ENCODE measurements around the gene NR4A3. TPM values are rescaled to one million over a fixed set of nuclear protein-coding genes. Genes with fewer than 3 reads are reported as not detected.

The NR4A3 gene
- total RNA-seq, 4 donors from 2014 or later: 0.54 to 2.5 (median 1.0) TPM; not detected in 1

GRCh38 chr9:99826579-99826978 is 4.9 kb downstream of the NR4A3 start:
- Histone ChIP-seq H3K27me3 (peaks cover 0 to 5% of the 10 kb centered on the region in 2 donors), H3K36me3 (no peaks in the 10 kb centered on the region), H3K4me3 (no peak overlapping the region), H3K9me3 (no peaks in the 10 kb centered on the region), H3K27ac (no peak overlapping the region), H3K4me1 (peaks cover 0 to 32% (median 21%) of the 10 kb centered on the region in 4 donors)
- TF ChIP-seq CTCF (IDR thresholded peaks at IDR 0.05) (no peak), POLR2A (IDR thresholded peaks at IDR 0.05) (no peak)
- DNase-seq: no peak

- TF ChIP-seq POLR2A (IDR thresholded peaks at IDR 0.05) (no peak), CTCF (IDR thresholded peaks at IDR 0.05) (no peak)
- H3K27me3 ChIP-seq: peaks cover 0 to 5% of the 10 kb centered on the region in 2 donors
Observed at GRCh38 chr9:99827244-99827643, 5.6 kb downstream of the NR4A3 start.

GRCh38 chr9:99828054-99828416 is 6.3 kb downstream of the NR4A3 start:
- no peaks in the 10 kb centered on the region for H3K36me3 ChIP-seq
- TF ChIP-seq CTCF (IDR thresholded peaks at IDR 0.05): no peak
- TF ChIP-seq POLR2A (IDR thresholded peaks at IDR 0.05): no peak
- H3K4me3 ChIP-seq: no peak overlapping the region
- no peak overlapping the region for H3K27ac ChIP-seq
- H3K4me1 ChIP-seq: peaks cover 0 to 22% (median 16%) of the 10 kb centered on the region in 4 donors
- H3K27me3 ChIP-seq: peaks cover 0 to 5% of the 10 kb centered on the region in 2 donors
- no peak for DNase-seq
- no peaks in the 10 kb centered on the region for H3K9me3 ChIP-seq

More at GRCh38 chr9:99827244-99827643, 5.6 kb downstream of the NR4A3 start:
- Histone ChIP-seq H3K27ac (no peak overlapping the region), H3K36me3 (no peaks in the 10 kb centered on the region), H3K4me1 (peaks cover 0 to 29% (median 20%) of the 10 kb centered on the region in 4 donors), H3K9me3 (no peaks in the 10 kb centered on the region), H3K4me3 (no peak overlapping the region)
- no peak for DNase-seq

- Histone ChIP-seq H3K4me1 (peaks cover 0 to 17% (median 13%) of the 10 kb centered on the region in 4 donors), H3K4me3 (peak overlapping the region in 1 of 4 donors; percentile 4), H3K9me3 (no peaks in the 10 kb centered on the region), H3K27ac (no peak overlapping the region), H3K36me3 (no peaks in the 10 kb centered on the region), H3K27me3 (peaks cover 0 to 3% of the 10 kb centered on the region in 2 donors)
- TF ChIP-seq CTCF (IDR thresholded peaks at IDR 0.05) (no peak), POLR2A (IDR thresholded peaks at IDR 0.05) (no peak)
- peak in 1 of 3 donors; percentile 55 for DNase-seq
Observed at GRCh38 chr9:99828417-99829176, 6.9 kb downstream of the NR4A3 start.

GRCh38 chr9:99831857-99832557 is 10.3 kb downstream of the NR4A3 start:
- Histone ChIP-seq H3K27me3 (no peaks in the 10 kb centered on the region), H3K9me3 (no peaks in the 10 kb centered on the region), H3K4me3 (no peak overlapping the region), H3K36me3 (no peaks in the 10 kb centered on the region), H3K4me1 (no peaks in the 10 kb centered on the region), H3K27ac (no peak overlapping the region)
- DNase-seq: no peak
- TF ChIP-seq CTCF (IDR thresholded peaks at IDR 0.05): no peak
- TF ChIP-seq POLR2A (IDR thresholded peaks at IDR 0.05): no peak

Measured in Peyer's patch (tissue), 4 donors.